ENCODE data around the gene TKTL1. TPM values are rescaled to one million over a fixed set of nuclear protein-coding genes. Genes with fewer than 3 reads are reported as not detected.

Gene TKTL1
- total and polyA plus RNA-seq, 8 donors: not detected

- intact Hi-C loops (cut with DNase I): no loop called here
- peak; percentile 67 to 98 (median 82) for DNase-seq
- H3K36me3 ChIP-seq: no peaks in the 10 kb centered on the region
- TF ChIP-seq, protein P1, sequence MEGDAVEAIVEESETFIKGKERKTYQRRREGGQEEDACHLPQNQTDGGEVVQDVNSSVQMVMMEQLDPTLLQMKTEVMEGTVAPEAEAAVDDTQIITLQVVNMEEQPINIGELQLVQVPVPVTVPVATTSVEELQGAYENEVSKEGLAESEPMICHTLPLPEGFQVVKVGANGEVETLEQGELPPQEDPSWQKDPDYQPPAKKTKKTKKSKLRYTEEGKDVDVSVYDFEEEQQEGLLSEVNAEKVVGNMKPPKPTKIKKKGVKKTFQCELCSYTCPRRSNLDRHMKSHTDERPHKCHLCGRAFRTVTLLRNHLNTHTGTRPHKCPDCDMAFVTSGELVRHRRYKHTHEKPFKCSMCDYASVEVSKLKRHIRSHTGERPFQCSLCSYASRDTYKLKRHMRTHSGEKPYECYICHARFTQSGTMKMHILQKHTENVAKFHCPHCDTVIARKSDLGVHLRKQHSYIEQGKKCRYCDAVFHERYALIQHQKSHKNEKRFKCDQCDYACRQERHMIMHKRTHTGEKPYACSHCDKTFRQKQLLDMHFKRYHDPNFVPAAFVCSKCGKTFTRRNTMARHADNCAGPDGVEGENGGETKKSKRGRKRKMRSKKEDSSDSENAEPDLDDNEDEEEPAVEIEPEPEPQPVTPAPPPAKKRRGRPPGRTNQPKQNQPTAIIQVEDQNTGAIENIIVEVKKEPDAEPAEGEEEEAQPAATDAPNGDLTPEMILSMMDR (IDR thresholded peaks at IDR 0.05): no peak
- H3K4me1 ChIP-seq: peaks cover 0 to 6% (median 0%) of the 10 kb centered on the region in 3 donors
- no peaks in the 10 kb centered on the region for H3K9me3 ChIP-seq
- H3K4me3 ChIP-seq: peak overlapping the region in 2 of 4 donors; percentile 39 to 43
- H3K27me3 ChIP-seq: no peaks in the 10 kb centered on the region
- ATAC-seq: peak; percentile 3 to 72 (median 5)
- peak overlapping the region; percentile 89 to 96 (median 94) for H3K27ac ChIP-seq
- no peak for FAIRE-seq
- WGBS, 2 donors: 1 to 38% methylated on average over 64 to 79 of the region's 79 CpGs
These were observed 82.6 kb downstream of the TKTL1 start for GRCh38 chrX:154378059-154378798.

DNA sequence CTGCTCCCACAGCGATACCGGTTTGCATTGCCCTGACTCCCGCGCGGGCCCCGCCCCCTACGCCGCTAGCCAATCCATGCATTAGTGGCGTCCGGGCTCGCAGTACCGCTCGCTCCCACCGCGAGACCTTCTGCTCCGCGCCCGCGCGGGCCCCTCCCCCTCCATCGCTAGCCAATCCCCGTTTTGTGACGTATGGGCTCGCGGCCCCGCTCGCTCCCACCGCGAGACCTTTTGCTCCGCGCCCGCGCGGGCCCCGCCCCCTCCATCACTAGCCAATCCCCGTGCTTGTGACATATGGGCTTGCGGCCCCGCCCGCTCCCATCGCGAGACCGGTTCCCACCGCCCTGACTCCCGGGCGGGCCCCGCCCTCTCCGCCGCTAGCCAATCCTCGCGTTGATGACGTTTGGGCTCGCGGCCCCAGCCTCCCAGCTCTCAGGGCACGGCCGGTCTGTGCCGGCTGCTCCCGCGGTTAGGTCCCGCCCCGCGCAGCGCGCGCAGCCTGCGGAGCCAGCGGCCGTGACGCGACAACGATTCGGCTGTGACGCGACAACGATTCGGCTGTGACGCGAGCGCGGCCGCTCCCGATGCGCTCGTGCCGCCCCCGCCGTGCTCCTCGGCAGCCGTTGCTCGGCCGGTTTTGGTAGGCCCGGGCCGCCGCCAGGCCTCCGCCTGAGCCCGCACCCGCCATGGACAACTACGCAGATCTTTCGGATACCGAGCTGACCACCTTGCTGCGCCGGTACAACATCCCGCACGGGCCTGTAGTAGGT is 83.4 kb downstream of the TKTL1 start, which contains the start of gene EMD:
TSS of gene EMD (plus strand) at position 497 of the 770 bp plus-strand sequence. CDS start at position 687, 190 bp downstream.
- TF ChIP-seq, protein P1 (IDR thresholded peaks at IDR 0.05): no peak
- DNase-seq (peak; percentile 93 to 98 (median 98)), ATAC-seq (peak; percentile 79 to 89 (median 85)), FAIRE-seq (peak; percentile 98)
- Histone ChIP-seq H3K4me3 (peak within 1 kb of the TSS; percentile 50 to 67 (median 56)), H3K4me1 (peaks cover 0 to 6% (median 0%) of the 10 kb centered on the region in 3 donors), H3K27me3 (no peaks in the 10 kb centered on the region), H3K9me3 (no peaks in the 10 kb centered on the region), H3K36me3 (no peaks in the 10 kb centered on the region), H3K27ac (peak within 1 kb of the TSS; percentile 91 to 96 (median 96))
- 1 to 38% methylated on average over 84 to 103 of the region's 103 CpGs for WGBS, 2 donors
- intact Hi-C loops (cut with DNase I): no loop called here

DNA sequence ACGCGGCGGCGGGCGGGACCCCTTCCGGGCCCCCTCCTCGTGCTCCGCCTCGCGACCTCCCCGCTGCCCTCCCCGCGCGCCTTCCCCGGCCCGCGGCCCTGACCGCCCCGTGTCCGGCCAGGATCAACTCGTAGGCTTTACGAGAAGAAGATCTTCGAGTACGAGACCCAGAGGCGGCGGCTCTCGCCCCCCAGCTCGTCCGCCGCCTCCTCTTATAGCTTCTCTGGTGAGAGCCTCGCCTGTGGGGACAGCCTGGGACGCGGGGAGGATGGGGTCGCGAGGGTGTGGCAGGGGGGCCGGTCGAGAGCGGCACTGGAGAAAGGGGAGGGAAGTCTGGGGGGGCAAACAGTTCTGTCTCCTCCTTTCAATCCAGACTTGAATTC is 84.0 kb downstream of the TKTL1 start:
- intact Hi-C loops (cut with DNase I): no loop called here
- TF ChIP-seq, protein P1 (IDR thresholded peaks at IDR 0.05): no peak
- Histone ChIP-seq H3K27ac (peak overlapping the region; percentile 88 to 96 (median 92)), H3K9me3 (no peaks in the 10 kb centered on the region), H3K36me3 (no peaks in the 10 kb centered on the region), H3K27me3 (no peaks in the 10 kb centered on the region), H3K4me1 (peaks cover 0 to 6% (median 0%) of the 10 kb centered on the region in 3 donors), H3K4me3 (peak overlapping the region; percentile 50 to 67 (median 56))
- FAIRE-seq: no peak
- peak in 1 of 4 donors; percentile 1 for ATAC-seq
- DNase-seq: no peak
- WGBS, 2 donors: 1 to 42% methylated on average over 36 to 38 of the region's 38 CpGs

Other genes with a start within 250 kb of the TKTL1 start
- 10 to 100 TPM; 21.3 to 30.8 (median 23.6) TPM for gene MECP2, start 198.1 kb upstream of the TKTL1 start, total RNA-seq
- 10 to 100 TPM; 17.7 to 19.5 TPM for gene MECP2, start 198.1 kb upstream of the TKTL1 start, polyA plus RNA-seq
- not detected for gene OPN1LW, start 151.6 kb upstream of the TKTL1 start, total RNA-seq
- gene OPN1LW, start 151.6 kb upstream of the TKTL1 start, polyA plus RNA-seq: not detected
- gene OPN1MW, start 113.2 kb upstream of the TKTL1 start, total RNA-seq: not detected
- gene OPN1MW, start 113.2 kb upstream of the TKTL1 start, polyA plus RNA-seq: not detected
- gene OPN1MW2, start 76.0 kb upstream of the TKTL1 start, total RNA-seq: not detected
- gene OPN1MW2, start 76.0 kb upstream of the TKTL1 start, polyA plus RNA-seq: not detected
- not detected for gene OPN1MW3, start 38.2 kb upstream of the TKTL1 start, total RNA-seq
- not detected for gene OPN1MW3, start 38.2 kb upstream of the TKTL1 start, polyA plus RNA-seq
- not detected for gene TEX28, start 671 bp upstream of the TKTL1 start, total RNA-seq
- gene TEX28, start 671 bp upstream of the TKTL1 start, polyA plus RNA-seq: not detected
- 100 to 1,000 TPM in 4 of 6 donors, 10 to 100 TPM in 2; 67.0 to 298 (median 142) TPM for gene FLNA, start 78.8 kb downstream of the TKTL1 start, total RNA-seq
- gene FLNA, start 78.8 kb downstream of the TKTL1 start, polyA plus RNA-seq: 100 to 1,000 TPM; 222 to 259 TPM
- gene EMD, start 83.5 kb downstream of the TKTL1 start, total RNA-seq: 10 to 100 TPM; 23.1 to 42.9 (median 38.7) TPM
- 10 to 100 TPM; 56.0 to 86.7 TPM for gene EMD, start 83.5 kb downstream of the TKTL1 start, polyA plus RNA-seq
- 1,000 to 10,000 TPM; 2,194 to 4,058 (median 3,145) TPM for gene RPL10, start 102.6 kb downstream of the TKTL1 start, total RNA-seq
- 1,000 to 10,000 TPM; 2,751 to 3,412 TPM for gene RPL10, start 102.6 kb downstream of the TKTL1 start, polyA plus RNA-seq
- gene DNASE1L1, start 113.5 kb downstream of the TKTL1 start, total RNA-seq: 10 to 100 TPM in 1 of 6 donors, 1 to 10 TPM in 5; 5.1 to 13.6 (median 7.3) TPM
- 10 to 100 TPM; 11.3 to 16.5 TPM for gene DNASE1L1, start 113.5 kb downstream of the TKTL1 start, polyA plus RNA-seq
- 10 to 100 TPM; 14.6 to 26.7 (median 17.1) TPM for gene TAFAZZIN, start 115.7 kb downstream of the TKTL1 start, total RNA-seq
- 10 to 100 TPM; 77.0 to 82.7 TPM for gene TAFAZZIN, start 115.7 kb downstream of the TKTL1 start, polyA plus RNA-seq
- gene ATP6AP1, start 132.9 kb downstream of the TKTL1 start, total RNA-seq: 10 to 100 TPM; 27.8 to 55.6 (median 37.7) TPM
- 10 to 100 TPM; 34.1 to 82.4 TPM for gene ATP6AP1, start 132.9 kb downstream of the TKTL1 start, polyA plus RNA-seq
- gene GDI1, start 141.4 kb downstream of the TKTL1 start, total RNA-seq: 10 to 100 TPM; 25.5 to 61.4 (median 35.5) TPM
- gene GDI1, start 141.4 kb downstream of the TKTL1 start, polyA plus RNA-seq: 100 to 1,000 TPM in 1 of 2 donors, 10 to 100 TPM in 1; 93.7 to 138 TPM
- gene FAM50A, start 148.3 kb downstream of the TKTL1 start, total RNA-seq: 10 to 100 TPM; 21.2 to 39.8 (median 22.0) TPM
- 100 to 1,000 TPM in 1 of 2 donors, 10 to 100 TPM in 1; 91.5 to 128 TPM for gene FAM50A, start 148.3 kb downstream of the TKTL1 start, polyA plus RNA-seq
- 10 to 100 TPM; 10.5 to 40.7 (median 16.3) TPM for gene PLXNA3, start 162.5 kb downstream of the TKTL1 start, total RNA-seq
- gene PLXNA3, start 162.5 kb downstream of the TKTL1 start, polyA plus RNA-seq: 10 to 100 TPM; 15.0 to 39.0 TPM
- 10 to 100 TPM in 5 of 6 donors, 1 to 10 TPM in 1; 9.5 to 19.6 (median 12.7) TPM for gene LAGE3, start 183.5 kb downstream of the TKTL1 start, total RNA-seq
- gene LAGE3, start 183.5 kb downstream of the TKTL1 start, polyA plus RNA-seq: 10 to 100 TPM; 10.1 to 15.2 TPM
- 10 to 100 TPM; 16.0 to 32.2 (median 21.5) TPM for gene UBL4A, start 190.8 kb downstream of the TKTL1 start, total RNA-seq
- gene UBL4A, start 190.8 kb downstream of the TKTL1 start, polyA plus RNA-seq: 10 to 100 TPM; 13.6 to 20.4 TPM
- gene SLC10A3, start 194.8 kb downstream of the TKTL1 start, total RNA-seq: 10 to 100 TPM in 5 of 6 donors, 1 to 10 TPM in 1; 9.6 to 12.2 (median 11.3) TPM
- 10 to 100 TPM; 16.2 to 19.1 TPM for gene SLC10A3, start 194.8 kb downstream of the TKTL1 start, polyA plus RNA-seq
- gene FAM3A, start 220.4 kb downstream of the TKTL1 start, total RNA-seq: 10 to 100 TPM; 26.4 to 40.4 (median 32.7) TPM
- 10 to 100 TPM; 70.7 to 78.5 TPM for gene FAM3A, start 220.4 kb downstream of the TKTL1 start, polyA plus RNA-seq